Measurements from ENCODE around the gene ADD3. TPM values are rescaled to one million over a fixed set of nuclear protein-coding genes. Genes with fewer than 3 reads are reported as not detected.

The ADD3 gene
- total RNA-seq, 3 donors from 2014 or later (not counting 1 experiment from before 2014, with no cell fraction given), result 341 to 437 (median 344) TPM

GRCh38 chr10:109964318-109964717 is 43.5 kb upstream of the ADD3 start:
- Mint-ChIP-seq H3K27me3 (ENCODE audit: low read depth in 2 of 2) (peaks cover 0 to 6% of the 10 kb centered on the region in 2 donors), H3K4me1 (no peaks in the 10 kb centered on the region), H3K27ac (no peak overlapping the region), H3K36me3 (no peaks in the 10 kb centered on the region), H3K9me3 (no peaks in the 10 kb centered on the region), H3K4me3 (no peak overlapping the region)
- TF ChIP-seq, protein P1, sequence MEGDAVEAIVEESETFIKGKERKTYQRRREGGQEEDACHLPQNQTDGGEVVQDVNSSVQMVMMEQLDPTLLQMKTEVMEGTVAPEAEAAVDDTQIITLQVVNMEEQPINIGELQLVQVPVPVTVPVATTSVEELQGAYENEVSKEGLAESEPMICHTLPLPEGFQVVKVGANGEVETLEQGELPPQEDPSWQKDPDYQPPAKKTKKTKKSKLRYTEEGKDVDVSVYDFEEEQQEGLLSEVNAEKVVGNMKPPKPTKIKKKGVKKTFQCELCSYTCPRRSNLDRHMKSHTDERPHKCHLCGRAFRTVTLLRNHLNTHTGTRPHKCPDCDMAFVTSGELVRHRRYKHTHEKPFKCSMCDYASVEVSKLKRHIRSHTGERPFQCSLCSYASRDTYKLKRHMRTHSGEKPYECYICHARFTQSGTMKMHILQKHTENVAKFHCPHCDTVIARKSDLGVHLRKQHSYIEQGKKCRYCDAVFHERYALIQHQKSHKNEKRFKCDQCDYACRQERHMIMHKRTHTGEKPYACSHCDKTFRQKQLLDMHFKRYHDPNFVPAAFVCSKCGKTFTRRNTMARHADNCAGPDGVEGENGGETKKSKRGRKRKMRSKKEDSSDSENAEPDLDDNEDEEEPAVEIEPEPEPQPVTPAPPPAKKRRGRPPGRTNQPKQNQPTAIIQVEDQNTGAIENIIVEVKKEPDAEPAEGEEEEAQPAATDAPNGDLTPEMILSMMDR (IDR thresholded peaks at IDR 0.05), result no peak
- DNase-seq, result no peak
- no peak overlapping the region for H3K4me3 ChIP-seq (ENCODE audit: low read length)
- H3K27ac ChIP-seq (ENCODE audit: low read length), result no peak overlapping the region
- no peak for ATAC-seq
- H3K36me3 ChIP-seq (ENCODE audit: control insufficient read depth, insufficient read depth, low read length), result no peaks in the 10 kb centered on the region
- intact Hi-C loops (cut with micrococcal nuclease), result no loop called here
- no peaks in the 10 kb centered on the region for H3K27me3 ChIP-seq (ENCODE audit: control insufficient read depth, insufficient read depth, low read length)
- H3K9me3 ChIP-seq (ENCODE audit: control insufficient read depth, insufficient read depth, low read length), result no peaks in the 10 kb centered on the region
- 80% methylated on average over 10 of the region's 10 CpGs for WGBS (ENCODE audit: insufficient coverage)
- H3K4me1 ChIP-seq (ENCODE audit: control insufficient read depth, insufficient read depth, low read length), result no peaks in the 10 kb centered on the region

GRCh38 chr10:109966961-109967738 is 40.6 kb upstream of the ADD3 start:
- TF ChIP-seq, protein P1 (IDR thresholded peaks at IDR 0.05), result no peak
- H3K27ac ChIP-seq (ENCODE audit: low read length), result no peak overlapping the region
- ATAC-seq (no peak), DNase-seq (no peak)
- H3K36me3 Mint-ChIP-seq, result no peaks in the 10 kb centered on the region
- H3K9me3 Mint-ChIP-seq, result no peaks in the 10 kb centered on the region
- H3K9me3 ChIP-seq (ENCODE audit: control insufficient read depth, insufficient read depth, low read length), result no peaks in the 10 kb centered on the region
- no peak overlapping the region for H3K27ac Mint-ChIP-seq
- 94% methylated on average over 9 of the region's 9 CpGs for WGBS (ENCODE audit: insufficient coverage)
- H3K27me3 ChIP-seq (ENCODE audit: control insufficient read depth, insufficient read depth, low read length), result no peaks in the 10 kb centered on the region
- H3K36me3 ChIP-seq (ENCODE audit: control insufficient read depth, insufficient read depth, low read length), result no peaks in the 10 kb centered on the region
- H3K4me3 ChIP-seq (ENCODE audit: low read length), result no peak overlapping the region
- no peak overlapping the region for H3K4me3 Mint-ChIP-seq
- peaks cover 0 to 6% of the 10 kb centered on the region in 2 donors for H3K27me3 Mint-ChIP-seq (ENCODE audit: low read depth in 2 of 2)
- intact Hi-C loops (cut with micrococcal nuclease), result no loop called here
- H3K4me1 Mint-ChIP-seq, result no peaks in the 10 kb centered on the region
- H3K4me1 ChIP-seq (ENCODE audit: control insufficient read depth, insufficient read depth, low read length), result no peaks in the 10 kb centered on the region

DNA sequence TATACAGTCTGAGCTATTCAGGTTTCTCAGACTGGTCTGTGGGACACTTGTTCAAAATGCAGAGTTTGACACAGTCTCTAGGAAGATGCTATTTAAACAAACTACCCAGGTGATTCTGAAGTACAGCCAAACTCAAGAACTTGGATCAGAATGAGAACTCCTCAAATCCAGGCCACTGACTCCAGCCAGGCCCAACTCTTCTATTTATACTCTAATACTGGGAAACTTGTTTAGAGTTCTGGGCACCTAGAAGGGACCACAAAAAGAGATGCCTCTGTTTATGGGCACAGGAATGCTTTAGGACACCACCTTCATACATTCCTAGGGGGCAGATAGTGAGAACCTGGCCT is 40.1 kb upstream of the ADD3 start:
- DNase-seq (no peak), ATAC-seq (no peak)
- Mint-ChIP-seq H3K36me3 (no peaks in the 10 kb centered on the region), H3K4me3 (no peak overlapping the region), H3K9me3 (no peaks in the 10 kb centered on the region), H3K27me3 (ENCODE audit: low read depth in 2 of 2) (peaks cover 0 to 4% of the 10 kb centered on the region in 2 donors), H3K4me1 (no peaks in the 10 kb centered on the region), H3K27ac (no peak overlapping the region)
- Histone ChIP-seq H3K36me3 (ENCODE audit: control insufficient read depth, insufficient read depth, low read length) (no peaks in the 10 kb centered on the region), H3K4me1 (ENCODE audit: control insufficient read depth, insufficient read depth, low read length) (no peaks in the 10 kb centered on the region), H3K27me3 (ENCODE audit: control insufficient read depth, insufficient read depth, low read length) (no peaks in the 10 kb centered on the region), H3K27ac (ENCODE audit: low read length) (no peak overlapping the region), H3K4me3 (ENCODE audit: low read length) (no peak overlapping the region), H3K9me3 (ENCODE audit: control insufficient read depth, insufficient read depth, low read length) (no peaks in the 10 kb centered on the region)
- intact Hi-C loops (cut with micrococcal nuclease), result no loop called here
- TF ChIP-seq, protein P1 (IDR thresholded peaks at IDR 0.05), result no peak

All from natural killer cell (primary cell).